AG04449 (cell line): ENCODE results near the gene PSG4.
"Not testable (repeated sequence)": the region's sequence is repeated elsewhere in the genome, so short reads cannot be mapped to it uniquely, and the experiment has no call there.

Experiments used
- CTCF ChIA-PET: fragments of 350-600 bp; formaldehyde crosslinking; extraction: SDS; loops from one replicate; lab custom pipeline; 2021; ENCODE audit warnings: antibody characterized with exemption; lab: Yijun Ruan, JAX
- POLR2A ChIA-PET: fragments of 400-600, 350-600 bp; formaldehyde crosslinking; extraction: SDS; loops from one replicate; lab custom pipeline; 2020; ENCODE audit warnings: antibody characterized with exemption, inconsistent platforms; lab: Yijun Ruan, JAX
- DNase-seq: peaks from one replicate; pipeline ENCODE4 v3.0.0-alpha.2; 2010; ENCODE audit warnings: low read depth, low spot score
- H3K4me3 ChIP-seq: 2 replicates; pipeline ENCODE4 v1.5.1; 2011; ENCODE audit warnings: low read depth, mild to moderate bottlenecking, control low read depth, low read length
- CTCF ChIP-seq: IDR thresholded peaks from one replicate; pipeline ENCODE4 v1.5.1; 2011; ENCODE audit warnings: mild to moderate bottlenecking, moderate library complexity, low read length, control low read depth, inconsistent platforms; ENCODE audit not compliant: insufficient read depth; ENCODE audit errors: missing control alignments

The PSG4 gene

GRCh38 chr19:43224855-43225253, 19.4 kb upstream of the PSG4 start:
- DNase-seq: no peak
- ChIA-PET POLR2A (no interaction called here), CTCF (interaction anchor here (1.1 to 2.5 kb wide), 2 partner anchors 33 to 121 kb away, joined by 3 to 7 read pairs; no protein-coding TSS in a partner anchor)
- no peak for TF ChIP-seq CTCF
- H3K4me3 ChIP-seq: no peak overlapping the region

GRCh38 chr19:43224201-43224854, 18.9 kb upstream of the PSG4 start:
- peak; percentile 44 for DNase-seq
- POLR2A ChIA-PET, H3K4me3 ChIP-seq: not testable (repeated sequence)
- CTCF ChIA-PET: interaction anchor here (1.1 to 2.5 kb wide), 2 partner anchors 32 to 121 kb away, joined by 3 to 7 read pairs; no protein-coding TSS in a partner anchor

- H3K4me3 ChIP-seq, CTCF ChIA-PET, POLR2A ChIA-PET: not testable (repeated sequence)
Measured at GRCh38 chr19:43221891-43222290, 16.5 kb upstream of the PSG4 start.

GRCh38 chr19:43219136-43219535, 13.7 kb upstream of the PSG4 start:
- H3K4me3 ChIP-seq, DNase-seq, POLR2A ChIA-PET: not testable (repeated sequence)
- CTCF ChIA-PET: interaction anchor here (1.3 kb wide), 1 partner anchor 13 kb away, joined by 3 read pairs; no protein-coding TSS in a partner anchor

More at GRCh38 chr19:43221891-43222290, 16.5 kb upstream of the PSG4 start:
- not testable (repeated sequence) for DNase-seq

- CTCF ChIA-PET, H3K4me3 ChIP-seq, POLR2A ChIA-PET, DNase-seq: not testable (repeated sequence)
Measured at GRCh38 chr19:43215881-43216280, 10.4 kb upstream of the PSG4 start.

- CTCF ChIA-PET: interaction anchor here (7.9 kb wide), 1 partner anchor 103 kb away, joined by 53 read pairs; no protein-coding TSS in a partner anchor
- POLR2A ChIA-PET: no interaction called here
- no peak for TF ChIP-seq CTCF
- H3K4me3 ChIP-seq: no peak overlapping the region
- no peak for DNase-seq
Measured at GRCh38 chr19:43207991-43208390, 2.6 kb upstream of the PSG4 start.

GRCh38 chr19:43207174-43207573, 1.7 kb upstream of the PSG4 start:
- CTCF ChIA-PET: interaction anchor here (7.9 kb wide), 1 partner anchor 103 kb away, joined by 53 read pairs; no protein-coding TSS in a partner anchor
- DNase-seq, H3K4me3 ChIP-seq, POLR2A ChIA-PET: not testable (repeated sequence)

- H3K4me3 ChIP-seq, POLR2A ChIA-PET, DNase-seq, CTCF ChIA-PET: not testable (repeated sequence)
Measured at GRCh38 chr19:43203611-43204010, 1.8 kb downstream of the PSG4 start.

- POLR2A ChIA-PET, CTCF ChIA-PET, DNase-seq, H3K4me3 ChIP-seq: not testable (repeated sequence)
Measured at GRCh38 chr19:43201891-43202290, 3.5 kb downstream of the PSG4 start.

GRCh38 chr19:43201337-43201801, 4.1 kb downstream of the PSG4 start:
- H3K4me3 ChIP-seq, POLR2A ChIA-PET: not testable (repeated sequence)
- CTCF ChIA-PET: interaction anchor here (1.1 to 1.2 kb wide), 2 partner anchors 10 to 99 kb away, joined by 3 read pairs; no protein-coding TSS in a partner anchor
- DNase-seq: peak; percentile 41

GRCh38 chr19:43198686-43199419, 6.6 kb downstream of the PSG4 start:
- POLR2A ChIA-PET, H3K4me3 ChIP-seq, DNase-seq: not testable (repeated sequence)
- CTCF ChIA-PET: interaction anchor here (1.2 kb wide), 1 partner anchor 11 kb away, joined by 3 read pairs; no protein-coding TSS in a partner anchor

- CTCF ChIA-PET: interaction anchor here (1.2 kb wide), 1 partner anchor 10 kb away, joined by 3 read pairs; no protein-coding TSS in a partner anchor
- H3K4me3 ChIP-seq, POLR2A ChIA-PET, DNase-seq: not testable (repeated sequence)
Measured at GRCh38 chr19:43197666-43198397, 7.6 kb downstream of the PSG4 start.

- CTCF ChIA-PET, H3K4me3 ChIP-seq, DNase-seq, POLR2A ChIA-PET: not testable (repeated sequence)
Measured at GRCh38 chr19:43194397-43194796, 11.0 kb downstream of the PSG4 start.
